OCI-LY3 (cell line): ENCODE results near the gene WFIKKN2.

Source experiments
- EZH2phosphoT487 ChIP-seq: fragments of 200-600 bp; shearing (Covaris generic); IDR thresholded peaks from 2 replicates; pipeline ENCODE4 v1.6.1; 2018; ENCODE audit warnings: antibody characterized with exemption, mixed run types, low read depth
- TF ChIP-seq, protein P1 (sequence below): fragments of 200-600, 300-600 bp; sonication (generic); IDR thresholded peaks from 2 replicates; pipeline ENCODE4 v1.5.1; 2014; ENCODE audit warnings: antibody characterized with exemption, low read length, low read depth

DNA sequence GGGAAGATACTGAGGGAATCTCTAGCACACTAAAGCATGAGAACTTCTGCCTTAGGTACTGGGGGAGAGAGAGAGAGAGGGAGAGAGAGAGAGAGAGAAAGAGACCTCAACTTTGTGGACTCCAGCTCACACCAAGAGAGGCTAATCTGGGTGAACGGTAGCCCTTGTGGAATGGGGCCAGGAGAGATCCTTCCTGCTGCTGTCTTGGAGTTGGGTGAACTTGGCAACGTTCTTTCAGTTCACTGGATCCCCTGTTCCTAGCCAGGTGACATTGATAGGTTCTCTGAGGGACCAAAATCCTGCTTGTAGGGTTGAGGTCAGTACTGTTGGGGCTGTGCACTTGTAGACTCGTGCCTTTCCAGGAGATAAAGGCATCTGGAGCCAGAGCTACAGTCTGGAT is 26.5 kb upstream of the WFIKKN2 start:
- TF ChIP-seq, protein P1, sequence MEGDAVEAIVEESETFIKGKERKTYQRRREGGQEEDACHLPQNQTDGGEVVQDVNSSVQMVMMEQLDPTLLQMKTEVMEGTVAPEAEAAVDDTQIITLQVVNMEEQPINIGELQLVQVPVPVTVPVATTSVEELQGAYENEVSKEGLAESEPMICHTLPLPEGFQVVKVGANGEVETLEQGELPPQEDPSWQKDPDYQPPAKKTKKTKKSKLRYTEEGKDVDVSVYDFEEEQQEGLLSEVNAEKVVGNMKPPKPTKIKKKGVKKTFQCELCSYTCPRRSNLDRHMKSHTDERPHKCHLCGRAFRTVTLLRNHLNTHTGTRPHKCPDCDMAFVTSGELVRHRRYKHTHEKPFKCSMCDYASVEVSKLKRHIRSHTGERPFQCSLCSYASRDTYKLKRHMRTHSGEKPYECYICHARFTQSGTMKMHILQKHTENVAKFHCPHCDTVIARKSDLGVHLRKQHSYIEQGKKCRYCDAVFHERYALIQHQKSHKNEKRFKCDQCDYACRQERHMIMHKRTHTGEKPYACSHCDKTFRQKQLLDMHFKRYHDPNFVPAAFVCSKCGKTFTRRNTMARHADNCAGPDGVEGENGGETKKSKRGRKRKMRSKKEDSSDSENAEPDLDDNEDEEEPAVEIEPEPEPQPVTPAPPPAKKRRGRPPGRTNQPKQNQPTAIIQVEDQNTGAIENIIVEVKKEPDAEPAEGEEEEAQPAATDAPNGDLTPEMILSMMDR = no peak
- no peak for TF ChIP-seq EZH2phosphoT487
